ENCODE measurements around the gene DNAH5.

Gene DNAH5

GRCh38 chr5:13731121-13731628 lies 213.3 kb downstream of the DNAH5 start:
- DNase-seq (ENCODE audit: low read depth), result no peak

- DNase-seq (ENCODE audit: low read depth), result no peak
These were observed 235.6 kb downstream of the DNAH5 start for GRCh38 chr5:13708906-13709305.

- DNase-seq (ENCODE audit: low read depth), result no peak
These were observed 236.1 kb downstream of the DNAH5 start for GRCh38 chr5:13708432-13708831.

DNA sequence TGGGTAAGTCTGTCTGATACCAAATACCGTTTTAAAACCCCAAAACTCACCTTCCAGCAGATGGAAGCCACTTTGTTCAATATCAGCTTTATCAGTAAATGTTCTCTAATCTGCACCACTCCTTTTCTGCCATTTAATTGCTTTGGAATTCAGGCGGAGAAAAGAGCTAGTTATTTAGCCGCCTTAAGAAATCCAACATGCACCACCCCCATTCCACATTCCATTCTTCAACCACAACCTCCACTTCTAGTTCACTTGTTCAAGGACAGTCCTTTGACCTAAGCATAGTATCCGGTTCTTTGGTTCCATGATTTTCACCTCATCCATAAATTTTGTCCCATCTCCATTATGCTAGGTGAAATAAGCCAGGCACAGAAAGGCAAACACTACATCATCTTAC lies 240.1 kb downstream of the DNAH5 start:
- DNase-seq (ENCODE audit: low read depth), result no peak

DNA sequence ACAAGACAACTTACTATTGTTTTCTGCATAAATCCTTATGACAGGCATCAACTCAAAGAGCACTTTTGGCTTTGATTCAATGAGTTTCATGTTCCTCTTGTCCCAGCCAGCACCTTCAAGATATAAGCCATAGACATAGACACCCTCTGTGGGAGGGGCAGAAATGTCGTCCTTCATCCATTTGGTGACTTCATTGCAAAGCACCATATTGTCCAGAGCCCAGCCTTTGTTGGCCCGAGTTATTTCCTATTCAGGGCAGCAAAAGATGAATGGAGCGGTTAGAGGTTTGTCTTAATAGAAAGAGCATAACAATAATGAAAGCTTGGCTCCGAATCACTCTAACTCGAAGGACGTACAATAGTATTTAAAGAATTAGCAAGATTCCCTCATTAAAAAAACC lies 243.9 kb downstream of the DNAH5 start:
- DNase-seq (ENCODE audit: low read depth), result no peak

DNA sequence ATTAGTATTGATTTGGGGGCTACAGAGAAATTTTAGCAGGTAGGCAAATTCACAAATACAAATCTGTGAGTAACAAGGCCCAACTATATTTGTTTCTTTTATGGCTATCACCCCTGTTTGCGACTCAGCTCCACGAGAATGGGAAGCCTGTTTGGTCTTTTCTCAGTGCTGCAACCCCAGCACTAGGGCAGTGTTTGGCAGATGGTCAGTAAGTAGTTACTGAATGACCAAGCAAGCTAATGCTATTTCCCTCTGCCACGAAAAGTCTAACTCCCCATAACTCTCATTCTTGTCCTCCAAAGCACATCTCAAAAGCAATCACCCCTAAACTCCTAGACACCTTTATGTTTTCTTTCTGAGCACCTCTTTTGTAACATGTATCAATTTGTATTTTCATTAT lies 245.6 kb downstream of the DNAH5 start:
- no peak for DNase-seq (ENCODE audit: low read depth)

DNA sequence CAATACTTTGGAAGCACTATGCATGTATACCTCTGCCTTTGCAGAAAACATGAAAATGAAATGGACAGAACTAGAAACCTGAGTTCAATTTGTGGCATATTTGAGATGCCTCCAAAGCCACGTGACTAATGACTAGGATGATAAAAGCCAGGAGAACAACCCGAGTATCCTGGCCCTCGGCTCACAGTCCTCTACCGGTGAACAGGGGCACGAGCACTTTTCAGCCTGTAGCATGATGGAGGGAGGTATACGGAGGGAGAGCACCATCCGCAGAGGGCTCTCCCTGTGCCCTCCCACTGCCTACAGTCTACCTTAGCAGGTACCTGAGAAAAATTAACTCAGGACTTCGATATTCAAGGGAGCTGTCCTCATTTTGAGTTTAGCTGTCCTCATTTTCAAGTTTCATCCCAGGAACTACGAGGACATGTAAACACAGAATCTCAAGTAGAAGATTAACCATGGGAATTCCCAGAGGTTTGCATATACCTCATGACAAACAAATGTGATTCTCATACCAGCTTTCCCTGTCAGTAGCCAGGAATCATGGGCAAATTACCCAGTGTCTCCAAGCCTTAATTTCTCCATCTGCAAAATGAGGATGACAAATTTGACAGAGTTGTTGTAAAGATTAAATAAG lies 249.3 kb downstream of the DNAH5 start:
- DNase-seq (ENCODE audit: low read depth), result no peak

- no peak for DNase-seq (ENCODE audit: low read depth)
These were observed 252.3 kb downstream of the DNAH5 start for GRCh38 chr5:13692172-13692571.

GRCh38 chr5:13676531-13676930 lies 268.0 kb downstream of the DNAH5 start:
- no peak for DNase-seq (ENCODE audit: low read depth)

DNA sequence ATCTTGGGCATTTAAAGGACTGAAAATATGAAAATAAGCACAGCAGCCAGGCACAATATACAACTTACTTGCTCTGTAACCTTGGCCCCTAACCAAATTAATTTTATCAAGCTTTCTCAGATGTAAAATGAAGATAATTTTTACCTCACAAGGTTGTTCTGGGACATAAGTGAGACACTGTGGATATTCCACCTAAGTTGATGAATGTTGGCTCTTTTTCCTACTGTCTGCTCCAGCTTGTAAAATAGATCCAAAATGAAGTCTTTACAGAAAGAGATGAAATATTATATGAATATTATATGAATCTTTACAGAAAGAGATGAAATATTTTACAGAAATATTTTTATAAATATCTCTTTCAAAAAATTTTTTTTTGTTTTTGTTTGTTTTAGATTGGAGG lies 270.1 kb downstream of the DNAH5 start:
- no peak for DNase-seq (ENCODE audit: low read depth)

DNA sequence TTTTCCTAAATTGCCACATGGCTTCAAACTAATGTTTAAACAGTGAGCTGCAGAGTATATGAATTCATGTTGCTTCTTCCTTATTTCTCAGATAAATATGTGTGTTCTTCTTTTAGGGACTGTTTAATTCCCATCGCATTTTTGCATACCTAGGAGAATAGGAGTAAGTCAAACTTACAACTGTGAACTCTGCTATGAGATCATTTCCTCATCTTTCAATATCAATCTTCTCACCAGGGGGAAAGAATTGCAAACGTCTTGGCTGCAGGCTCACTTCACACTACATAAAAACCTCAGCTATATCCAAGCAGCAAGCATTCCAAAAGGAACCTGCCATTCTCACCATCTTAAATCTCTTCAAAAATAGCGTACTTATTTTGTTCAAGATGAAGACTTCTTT lies 271.0 kb downstream of the DNAH5 start:
- DNase-seq (ENCODE audit: low read depth), result no peak

DNA sequence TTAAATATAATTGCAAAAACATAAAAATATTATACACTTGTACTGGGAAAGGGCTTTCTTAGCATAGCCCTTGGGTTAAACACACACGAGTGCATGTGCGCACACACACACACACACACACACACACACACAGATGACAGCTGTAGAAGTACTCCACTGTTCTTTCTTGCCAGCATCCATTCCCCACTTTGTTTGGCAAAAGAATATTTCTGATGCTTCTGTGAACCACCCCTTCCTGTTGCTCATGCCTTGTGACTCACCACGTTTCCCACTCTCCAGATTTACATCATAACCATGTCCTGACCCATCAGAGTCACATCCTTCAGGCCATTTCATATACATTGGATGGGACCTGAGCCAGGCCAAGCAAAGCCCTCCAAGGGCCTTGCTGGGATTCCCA lies 280.1 kb downstream of the DNAH5 start:
- no peak for DNase-seq (ENCODE audit: low read depth)

GRCh38 chr5:13662626-13663025 lies 281.9 kb downstream of the DNAH5 start:
- DNase-seq (ENCODE audit: low read depth), result no peak

- no peak for DNase-seq (ENCODE audit: low read depth)
These were observed 283.2 kb downstream of the DNAH5 start for GRCh38 chr5:13661272-13661671.

DNA sequence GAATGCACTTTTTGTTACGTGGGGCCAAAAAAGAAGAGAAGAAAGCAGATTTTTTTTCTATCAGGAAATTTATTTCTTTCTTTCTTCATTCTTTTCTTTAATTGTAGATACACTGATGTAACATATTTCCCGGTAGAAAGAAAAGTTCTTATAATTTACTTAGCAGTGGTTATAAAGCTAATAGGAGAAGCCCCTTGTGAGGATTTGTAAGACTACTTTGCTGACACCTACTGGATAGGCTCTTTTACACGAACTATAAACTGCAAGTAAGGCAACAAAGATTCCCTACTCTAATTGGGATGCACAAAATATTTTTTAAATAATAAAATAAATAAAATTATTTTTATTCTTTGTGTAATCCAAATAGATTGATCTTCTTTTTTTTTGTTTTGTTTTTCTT lies 284.4 kb downstream of the DNAH5 start:
- no peak for DNase-seq (ENCODE audit: low read depth)

GRCh38 chr5:13659391-13659790 lies 285.1 kb downstream of the DNAH5 start:
- DNase-seq (ENCODE audit: low read depth), result no peak

DNA sequence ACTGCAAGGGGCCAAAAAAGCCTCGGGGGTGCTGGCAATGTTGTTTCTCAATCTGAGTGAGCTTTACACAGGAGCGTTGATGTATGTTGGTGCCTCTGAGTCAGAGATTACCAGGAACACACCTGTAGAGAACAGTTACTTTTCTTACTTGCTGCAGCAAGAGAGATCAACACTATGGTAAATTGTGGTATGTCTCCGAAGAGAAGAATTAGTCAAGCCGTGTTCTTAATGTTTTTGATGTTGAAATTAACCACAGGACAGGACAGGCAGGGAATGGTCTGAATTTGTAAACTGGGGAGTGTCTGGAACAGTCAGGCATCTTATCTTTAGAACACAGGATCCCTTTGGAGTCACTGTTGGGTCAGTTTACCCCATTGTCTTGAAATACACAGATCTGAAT lies 285.7 kb downstream of the DNAH5 start:
- DNase-seq (ENCODE audit: low read depth), result no peak

DNA sequence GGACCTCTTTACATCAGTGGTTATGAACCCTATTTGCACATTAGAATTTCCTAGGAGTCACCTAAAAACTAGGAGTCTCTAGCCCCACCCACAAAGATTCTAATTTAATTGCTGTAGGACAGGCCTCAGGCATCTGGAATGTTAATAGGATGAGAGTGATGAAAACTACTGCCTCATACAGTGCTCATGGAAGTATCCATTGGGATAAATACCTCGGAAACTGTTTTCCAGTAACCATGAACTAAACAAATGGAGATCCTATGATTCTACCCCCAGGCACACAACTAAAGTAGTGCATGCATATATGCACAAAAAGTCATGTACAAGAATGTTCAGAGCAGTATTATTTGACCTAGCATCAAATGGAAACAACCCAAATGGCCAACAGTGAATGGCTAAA lies 286.3 kb downstream of the DNAH5 start:
- DNase-seq (ENCODE audit: low read depth), result no peak

- DNase-seq (ENCODE audit: low read depth), result no peak
These were observed 290.8 kb downstream of the DNAH5 start for GRCh38 chr5:13653709-13654108.

DNA sequence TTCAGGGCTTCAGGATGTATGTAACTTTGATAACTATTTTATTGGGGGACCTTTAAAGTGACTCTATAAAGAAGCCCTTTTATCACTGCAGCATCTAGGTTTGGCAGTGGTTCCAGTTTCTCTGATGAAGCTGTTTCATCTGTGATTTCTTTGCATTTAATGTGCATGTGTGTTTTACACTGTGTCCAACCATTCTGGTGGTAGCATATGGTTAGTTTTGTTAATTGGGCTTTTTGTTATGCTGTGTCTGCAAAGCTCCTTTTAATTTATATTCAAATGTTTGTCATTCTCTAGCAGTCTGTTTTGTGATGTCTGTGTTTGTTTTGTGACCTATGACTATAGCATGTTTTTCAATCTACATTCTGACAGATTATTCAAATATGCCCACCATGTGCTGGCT lies 294.8 kb downstream of the DNAH5 start:
- no peak for DNase-seq (ENCODE audit: low read depth)

DNA sequence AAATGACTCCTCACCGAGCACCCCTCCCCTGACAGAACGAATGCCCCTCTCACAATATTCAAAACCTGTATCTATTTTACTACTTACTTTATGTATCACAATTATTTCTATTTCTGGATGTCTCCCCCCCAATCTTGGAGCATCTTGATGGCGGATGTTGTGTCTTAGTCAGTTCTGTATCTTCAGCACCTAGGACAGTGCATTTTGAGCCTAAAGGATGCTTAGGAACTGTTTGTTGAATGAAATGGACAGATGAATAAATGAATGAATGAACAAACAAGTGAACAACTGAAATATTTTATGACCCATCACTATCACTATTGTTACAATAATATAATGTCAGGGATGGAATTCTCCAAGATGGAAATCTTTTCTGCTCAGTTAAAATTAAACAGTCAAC lies 295.7 kb downstream of the DNAH5 start:
- no peak for DNase-seq (ENCODE audit: low read depth)

DNA sequence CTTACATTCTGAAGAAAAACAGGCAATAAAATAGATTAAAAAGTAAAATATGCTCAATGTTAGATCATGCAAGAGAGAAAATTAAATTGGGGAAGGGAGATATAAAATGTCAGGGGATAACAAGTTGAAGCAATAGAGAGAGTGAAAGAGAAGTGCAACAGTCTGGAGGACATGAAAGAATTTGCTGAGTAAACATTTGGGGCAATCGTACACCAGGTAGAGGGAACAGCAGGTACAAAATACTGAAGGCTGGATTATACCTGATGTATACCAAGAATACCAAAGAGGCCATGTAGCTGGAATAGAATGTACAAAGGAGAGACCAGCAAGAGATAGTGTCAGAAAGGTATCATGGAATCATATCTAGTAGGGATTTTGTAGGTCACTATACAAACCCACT lies 300.8 kb downstream of the DNAH5 start:
- DNase-seq (ENCODE audit: low read depth), result no peak

GRCh38 chr5:13643196-13643595 lies 301.3 kb downstream of the DNAH5 start:
- DNase-seq (ENCODE audit: low read depth), result no peak
